ENCODE results near the gene FKBP14.

FKBP14 gene

DNA sequence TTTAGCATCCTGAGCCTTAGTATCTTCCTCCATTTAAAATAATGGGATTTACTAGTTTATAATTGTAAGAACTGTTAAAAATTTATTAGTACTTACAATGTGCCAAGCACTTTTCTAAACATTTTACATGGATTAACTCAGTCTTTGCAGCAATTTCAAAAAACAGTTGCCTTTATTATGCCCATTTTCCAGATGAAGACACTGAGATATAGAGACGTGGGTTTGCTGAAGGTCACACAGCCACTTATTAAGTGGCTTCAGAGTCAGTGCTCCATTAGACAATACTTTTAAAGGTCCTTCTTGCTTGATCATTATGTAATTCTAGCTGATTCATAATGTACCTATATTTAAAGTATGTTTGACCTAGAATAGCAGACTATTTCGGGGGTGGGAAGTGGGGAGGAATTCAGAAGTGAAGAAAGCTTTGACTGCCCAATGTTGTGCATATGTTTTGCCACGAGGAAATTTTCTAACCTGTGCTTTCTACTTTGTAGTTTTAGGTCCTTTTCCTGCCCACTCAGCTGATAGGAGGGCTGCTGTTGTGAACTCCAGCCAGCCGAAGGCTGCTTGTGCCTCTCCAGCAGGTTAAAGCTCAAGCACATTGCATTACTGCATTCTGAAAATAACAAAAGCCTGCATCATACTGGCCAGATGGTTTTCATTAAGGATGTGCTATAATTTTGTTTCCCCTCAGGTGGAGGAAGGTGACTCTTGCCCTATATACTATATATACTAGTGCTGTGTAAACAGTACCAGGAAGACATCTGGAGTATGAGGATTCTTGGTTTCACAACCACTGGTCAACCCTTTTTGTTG, 6.0 kb upstream of the FKBP14 start:
- Histone ChIP-seq H3K36me3 (replicated peaks) (no peaks in the 10 kb centered on the region), H3K4me3 (ENCODE audit: low read depth, low read length) (no peak overlapping the region), H3K27ac (no peak overlapping the region), H3K27me3 (replicated peaks) (no peaks in the 10 kb centered on the region)
- no peak for DNase-seq
- TF ChIP-seq, protein P1, sequence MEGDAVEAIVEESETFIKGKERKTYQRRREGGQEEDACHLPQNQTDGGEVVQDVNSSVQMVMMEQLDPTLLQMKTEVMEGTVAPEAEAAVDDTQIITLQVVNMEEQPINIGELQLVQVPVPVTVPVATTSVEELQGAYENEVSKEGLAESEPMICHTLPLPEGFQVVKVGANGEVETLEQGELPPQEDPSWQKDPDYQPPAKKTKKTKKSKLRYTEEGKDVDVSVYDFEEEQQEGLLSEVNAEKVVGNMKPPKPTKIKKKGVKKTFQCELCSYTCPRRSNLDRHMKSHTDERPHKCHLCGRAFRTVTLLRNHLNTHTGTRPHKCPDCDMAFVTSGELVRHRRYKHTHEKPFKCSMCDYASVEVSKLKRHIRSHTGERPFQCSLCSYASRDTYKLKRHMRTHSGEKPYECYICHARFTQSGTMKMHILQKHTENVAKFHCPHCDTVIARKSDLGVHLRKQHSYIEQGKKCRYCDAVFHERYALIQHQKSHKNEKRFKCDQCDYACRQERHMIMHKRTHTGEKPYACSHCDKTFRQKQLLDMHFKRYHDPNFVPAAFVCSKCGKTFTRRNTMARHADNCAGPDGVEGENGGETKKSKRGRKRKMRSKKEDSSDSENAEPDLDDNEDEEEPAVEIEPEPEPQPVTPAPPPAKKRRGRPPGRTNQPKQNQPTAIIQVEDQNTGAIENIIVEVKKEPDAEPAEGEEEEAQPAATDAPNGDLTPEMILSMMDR (IDR thresholded peaks at IDR 0.05; ENCODE audit: low read depth, low read length, missing control alignments): no peak
- in situ Hi-C loops (cut with HindIII; ENCODE audit: low pct_ligation_motif_present, low sequenced_read_pairs): no loop called here

DNA sequence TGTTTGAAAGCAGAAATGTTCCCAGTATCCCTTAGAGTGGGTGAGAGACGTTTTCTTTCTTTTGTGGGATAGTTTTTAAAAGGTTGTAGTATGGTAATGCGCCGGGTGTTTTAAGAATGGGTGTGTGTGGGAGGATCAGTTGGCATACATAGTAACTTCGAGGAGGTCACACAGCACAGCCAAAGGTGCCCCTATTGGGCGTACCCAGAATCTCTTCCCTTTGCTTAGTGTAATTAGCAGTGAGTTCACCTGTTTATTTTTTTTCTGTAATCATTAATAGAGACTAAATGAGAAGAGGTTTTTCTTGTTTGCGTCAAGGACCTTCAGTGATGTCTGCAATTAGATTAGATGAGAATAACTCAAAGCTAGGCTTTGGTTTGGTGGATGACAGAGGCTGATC, 3.2 kb upstream of the FKBP14 start:
- H3K27me3 ChIP-seq (replicated peaks): no peaks in the 10 kb centered on the region
- peak overlapping the region; percentile 66 for H3K4me3 ChIP-seq (ENCODE audit: low read depth, low read length)
- no peaks in the 10 kb centered on the region for H3K36me3 ChIP-seq (replicated peaks)
- DNase-seq: no peak
- in situ Hi-C loops (cut with HindIII; ENCODE audit: low pct_ligation_motif_present, low sequenced_read_pairs): no loop called here
- TF ChIP-seq, protein P1 (IDR thresholded peaks at IDR 0.05; ENCODE audit: low read depth, low read length, missing control alignments): peak; percentile 8
- no peak overlapping the region for H3K27ac ChIP-seq

DNA sequence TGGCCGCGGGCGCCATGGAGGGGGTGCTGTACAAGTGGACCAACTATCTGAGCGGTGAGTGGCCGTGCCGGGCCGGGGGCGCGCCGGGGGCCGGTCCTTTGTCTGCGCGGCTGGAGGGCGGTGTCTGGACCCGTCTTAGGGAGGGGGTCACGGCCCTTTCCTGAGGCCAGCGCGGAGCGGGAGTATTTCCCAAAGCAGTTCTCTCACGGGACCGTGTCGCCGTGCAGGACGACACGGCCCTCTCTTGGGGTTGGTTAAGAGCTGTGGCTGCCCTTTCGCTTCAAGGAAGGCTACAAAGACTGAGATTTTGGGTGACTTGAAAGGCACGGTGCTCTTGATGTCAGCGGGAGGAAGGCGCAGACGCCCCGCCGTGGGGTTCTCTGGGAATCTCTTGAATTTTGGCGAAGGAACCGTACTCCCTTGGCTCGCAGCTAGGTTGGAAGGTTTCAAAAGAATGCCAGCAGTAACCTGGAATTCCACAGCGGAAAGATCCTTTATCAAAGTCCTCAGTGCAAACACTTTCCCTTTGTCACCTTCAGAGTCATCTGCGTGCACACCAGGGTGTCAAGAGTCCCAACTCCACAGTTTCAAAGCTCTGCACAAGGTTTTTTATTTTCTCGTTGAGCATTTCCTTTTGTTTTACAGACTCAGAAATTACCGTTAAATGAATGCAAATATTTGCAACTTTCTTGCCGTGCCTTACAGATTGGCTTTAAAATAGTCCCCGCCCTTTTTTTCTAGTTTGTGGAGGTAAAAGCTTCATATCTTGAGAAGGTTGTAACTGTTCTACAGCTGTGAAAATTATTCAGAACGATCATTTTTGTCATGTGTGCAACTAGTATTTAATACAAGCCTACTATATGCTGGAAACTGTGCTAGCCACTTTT, 2.5 kb upstream of the FKBP14 start:
- TF ChIP-seq, protein P1 (IDR thresholded peaks at IDR 0.05; ENCODE audit: low read depth, low read length, missing control alignments): peak; percentile 1
- no peak overlapping the region for H3K27ac ChIP-seq
- no peaks in the 10 kb centered on the region for H3K27me3 ChIP-seq (replicated peaks)
- peak; percentile 31 for DNase-seq
- no peaks in the 10 kb centered on the region for H3K36me3 ChIP-seq (replicated peaks)
- H3K4me3 ChIP-seq (ENCODE audit: low read depth, low read length): peak overlapping the region; percentile 66
- in situ Hi-C loops (cut with HindIII; ENCODE audit: low pct_ligation_motif_present, low sequenced_read_pairs): no loop called here

DNA sequence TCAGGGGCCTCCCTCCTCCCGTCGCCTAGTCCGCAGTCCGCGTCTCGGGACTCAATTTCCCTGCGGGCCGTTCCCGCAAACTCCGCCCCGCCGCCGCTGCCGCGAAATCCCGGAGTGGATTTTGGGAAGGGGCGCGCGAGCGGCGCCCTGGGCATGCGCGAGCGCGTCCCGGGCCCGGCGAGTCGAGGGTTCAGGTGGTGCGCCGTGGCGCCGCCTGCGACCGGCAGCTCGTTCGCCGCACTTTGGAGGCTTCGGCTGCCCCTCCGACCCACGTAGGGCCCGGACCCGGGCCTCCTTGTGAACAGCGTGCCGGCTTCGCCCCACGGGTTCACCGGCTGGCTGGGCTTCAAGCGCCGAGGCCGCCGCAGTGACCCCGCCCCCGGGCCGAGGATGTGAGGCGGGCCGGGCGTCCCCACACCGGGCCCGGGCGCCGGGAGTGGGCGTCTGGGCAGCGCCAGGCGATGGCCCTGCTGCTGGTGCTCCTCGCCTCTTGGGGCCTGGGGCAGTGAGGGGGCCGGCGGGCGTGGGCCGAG, 1.8 kb upstream of the FKBP14 start, which contains the start of gene PLEKHA8:
PLEKHA8 (plus strand) TSS at position 197 of the 533 bp plus-strand sequence. CDS start 351 bp downstream, outside the sequence.
- Histone ChIP-seq H3K27me3 (replicated peaks) (no peaks in the 10 kb centered on the region), H3K36me3 (replicated peaks) (no peaks in the 10 kb centered on the region), H3K27ac (peak within 1 kb of the TSS; percentile 13), H3K4me3 (ENCODE audit: low read depth, low read length) (peak within 1 kb of the TSS; percentile 66)
- in situ Hi-C loops (cut with HindIII; ENCODE audit: low pct_ligation_motif_present, low sequenced_read_pairs): no loop called here
- TF ChIP-seq, protein P1 (IDR thresholded peaks at IDR 0.05; ENCODE audit: low read depth, low read length, missing control alignments): no peak
- peak; percentile 73 for DNase-seq

DNA sequence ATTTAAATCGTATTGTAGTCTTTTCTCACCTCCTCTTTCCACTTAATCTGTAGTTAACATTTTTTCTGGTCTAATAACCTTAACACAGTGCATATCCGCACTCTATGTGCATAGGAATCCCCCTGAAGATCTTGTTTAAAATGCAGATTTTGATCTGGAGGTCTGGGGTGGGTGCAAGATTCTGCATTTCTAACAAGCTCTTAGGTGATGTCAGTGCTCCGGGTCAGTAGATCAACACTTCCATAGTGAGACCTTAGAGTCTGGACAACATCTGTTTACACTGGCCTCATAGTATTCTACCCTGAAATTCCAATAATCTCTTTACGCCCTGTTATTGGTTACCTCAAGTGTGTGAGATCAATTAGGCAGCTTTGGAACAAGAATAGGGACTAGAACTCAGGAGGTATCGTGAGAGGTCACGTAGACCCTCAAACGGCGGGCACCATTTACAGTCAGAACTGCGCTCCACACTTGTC, 1.3 kb upstream of the FKBP14 start:
- no peaks in the 10 kb centered on the region for H3K36me3 ChIP-seq (replicated peaks)
- peak overlapping the region; percentile 66 for H3K4me3 ChIP-seq (ENCODE audit: low read depth, low read length)
- no peak for DNase-seq
- no peak overlapping the region for H3K27ac ChIP-seq
- in situ Hi-C loops (cut with HindIII; ENCODE audit: low pct_ligation_motif_present, low sequenced_read_pairs): no loop called here
- TF ChIP-seq, protein P1 (IDR thresholded peaks at IDR 0.05; ENCODE audit: low read depth, low read length, missing control alignments): no peak
- no peaks in the 10 kb centered on the region for H3K27me3 ChIP-seq (replicated peaks)
